Memory B cell (primary cell): ENCODE data around the gene CFAP46.

Experiments used
- ATAC-seq: fragments of 150-1000 bp; cut with Tn5 transposase; 2 replicates; pipeline ENCODE4 v1.10.0; 2021; ENCODE audit warnings: low read depth, mild to moderate bottlenecking, moderate library complexity
- DNase-seq, 2 donors: peaks; one replicate each; pipeline ENCODE4 v3.0.0; 2022; ENCODE audit warnings: low spot score in 2 of 2
- H3K27ac Mint-ChIP-seq: one replicate; pipeline ENCODE4 v1.8.0; 2022; ENCODE audit warnings: mild to moderate bottlenecking, moderate library complexity, mixed read lengths
- H3K27me3 Mint-ChIP-seq: one replicate; pipeline ENCODE4 v1.8.0; 2022; ENCODE audit warnings: mixed read lengths
- H3K36me3 Mint-ChIP-seq: one replicate; pipeline ENCODE4 v1.8.0; 2022; ENCODE audit warnings: mild to moderate bottlenecking, mixed read lengths
- H3K4me1 Mint-ChIP-seq: one replicate; pipeline ENCODE4 v1.8.0; 2022; ENCODE audit warnings: mixed read lengths
- H3K4me3 Mint-ChIP-seq: one replicate; pipeline ENCODE4 v1.8.0; 2022; ENCODE audit warnings: mild to moderate bottlenecking, moderate library complexity, mixed read lengths
- H3K9me3 Mint-ChIP-seq: one replicate; pipeline ENCODE4 v1.8.0; 2022; ENCODE audit warnings: mixed read lengths

Gene CFAP46

DNA sequence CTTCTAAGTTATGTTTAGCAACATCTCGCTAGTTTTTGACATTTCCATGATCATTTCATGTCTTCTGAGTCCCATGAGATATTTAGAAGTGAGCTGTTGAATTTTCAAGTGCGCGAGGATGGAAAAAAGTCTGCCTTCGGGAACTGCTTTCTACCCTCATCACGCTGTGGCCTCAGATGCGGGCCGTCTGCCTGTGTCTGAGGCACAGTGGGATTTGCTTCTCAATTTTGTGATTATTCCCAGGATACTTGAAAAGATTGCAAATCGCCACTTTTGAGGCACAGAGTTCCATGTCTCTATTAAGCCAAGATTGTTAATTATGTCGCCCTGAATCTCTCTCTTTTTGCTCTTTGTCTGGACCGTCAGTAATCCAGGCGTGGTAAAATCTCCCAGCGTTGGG is 125.7 kb downstream of the CFAP46 start:
- DNase-seq: no peak
- Mint-ChIP-seq H3K27ac (no peak overlapping the region), H3K36me3 (no peaks in the 10 kb centered on the region), H3K9me3 (peaks cover 3% of the 10 kb centered on the region), H3K4me1 (no peaks in the 10 kb centered on the region), H3K4me3 (no peak overlapping the region), H3K27me3 (peaks cover 4% of the 10 kb centered on the region)
- no peak for ATAC-seq

DNA sequence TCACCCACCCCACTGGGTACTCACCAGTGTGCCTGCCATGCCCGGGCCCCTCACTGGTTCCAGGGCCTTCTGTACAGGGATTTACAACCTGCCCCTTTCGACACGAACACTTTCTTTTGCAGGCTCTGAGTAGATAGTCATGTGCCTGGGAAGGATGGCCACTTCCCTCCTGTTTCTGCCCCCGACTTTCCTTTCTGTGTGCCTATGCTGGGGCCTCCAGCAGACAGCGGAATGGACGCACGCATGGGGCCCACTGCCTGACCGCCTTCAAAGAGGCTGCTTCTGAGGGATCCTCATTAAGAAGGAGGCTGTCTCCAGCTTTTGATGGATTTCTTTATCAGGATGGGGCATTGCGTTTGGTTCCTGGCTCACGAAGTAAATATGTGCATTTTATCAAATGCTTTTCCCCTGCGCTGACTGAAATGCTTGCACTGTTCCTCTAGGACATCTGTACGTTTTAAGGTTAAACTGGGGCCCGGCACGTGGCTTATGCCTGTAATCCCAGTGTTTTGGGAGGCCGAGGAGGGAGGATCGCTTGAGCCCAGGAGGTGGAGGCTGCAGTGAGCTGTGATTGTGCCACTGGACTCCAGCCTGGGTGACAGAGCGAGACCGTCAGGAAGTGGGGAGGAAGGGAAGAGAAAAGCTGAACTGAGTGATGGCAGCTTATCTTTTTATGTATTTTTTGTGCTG is 127.1 kb downstream of the CFAP46 start:
- no peak overlapping the region for H3K27ac Mint-ChIP-seq
- peaks cover 3% of the 10 kb centered on the region for H3K9me3 Mint-ChIP-seq
- no peaks in the 10 kb centered on the region for H3K4me1 Mint-ChIP-seq
- no peak overlapping the region for H3K4me3 Mint-ChIP-seq
- peaks cover 7% of the 10 kb centered on the region for H3K27me3 Mint-ChIP-seq
- no peaks in the 10 kb centered on the region for H3K36me3 Mint-ChIP-seq
- ATAC-seq (no peak), DNase-seq (no peak)

DNA sequence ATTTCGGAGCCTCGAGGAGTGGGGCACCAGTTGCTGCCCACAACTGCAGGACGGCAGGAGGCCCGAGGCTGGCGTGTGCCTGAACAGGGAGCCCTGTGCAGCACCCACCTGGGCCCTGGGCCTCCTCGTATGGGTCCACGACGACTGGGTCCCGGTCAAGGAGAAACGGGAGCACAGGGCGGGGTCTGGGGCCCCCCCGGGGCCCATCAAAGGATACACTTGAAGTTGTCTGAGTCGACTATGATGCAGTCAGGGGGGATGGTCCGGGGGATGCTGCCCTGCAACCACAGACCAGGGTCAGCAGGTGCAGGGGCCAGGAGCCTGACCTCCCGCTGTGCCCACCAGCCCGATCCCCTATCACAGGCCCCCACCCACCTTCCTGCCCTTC is 127.9 kb downstream of the CFAP46 start:
- Mint-ChIP-seq H3K36me3 (no peaks in the 10 kb centered on the region), H3K4me3 (no peak overlapping the region), H3K27me3 (peaks cover 12% of the 10 kb centered on the region), H3K9me3 (peaks cover 3% of the 10 kb centered on the region), H3K4me1 (no peaks in the 10 kb centered on the region), H3K27ac (no peak overlapping the region)
- DNase-seq (no peak), ATAC-seq (no peak)

DNA sequence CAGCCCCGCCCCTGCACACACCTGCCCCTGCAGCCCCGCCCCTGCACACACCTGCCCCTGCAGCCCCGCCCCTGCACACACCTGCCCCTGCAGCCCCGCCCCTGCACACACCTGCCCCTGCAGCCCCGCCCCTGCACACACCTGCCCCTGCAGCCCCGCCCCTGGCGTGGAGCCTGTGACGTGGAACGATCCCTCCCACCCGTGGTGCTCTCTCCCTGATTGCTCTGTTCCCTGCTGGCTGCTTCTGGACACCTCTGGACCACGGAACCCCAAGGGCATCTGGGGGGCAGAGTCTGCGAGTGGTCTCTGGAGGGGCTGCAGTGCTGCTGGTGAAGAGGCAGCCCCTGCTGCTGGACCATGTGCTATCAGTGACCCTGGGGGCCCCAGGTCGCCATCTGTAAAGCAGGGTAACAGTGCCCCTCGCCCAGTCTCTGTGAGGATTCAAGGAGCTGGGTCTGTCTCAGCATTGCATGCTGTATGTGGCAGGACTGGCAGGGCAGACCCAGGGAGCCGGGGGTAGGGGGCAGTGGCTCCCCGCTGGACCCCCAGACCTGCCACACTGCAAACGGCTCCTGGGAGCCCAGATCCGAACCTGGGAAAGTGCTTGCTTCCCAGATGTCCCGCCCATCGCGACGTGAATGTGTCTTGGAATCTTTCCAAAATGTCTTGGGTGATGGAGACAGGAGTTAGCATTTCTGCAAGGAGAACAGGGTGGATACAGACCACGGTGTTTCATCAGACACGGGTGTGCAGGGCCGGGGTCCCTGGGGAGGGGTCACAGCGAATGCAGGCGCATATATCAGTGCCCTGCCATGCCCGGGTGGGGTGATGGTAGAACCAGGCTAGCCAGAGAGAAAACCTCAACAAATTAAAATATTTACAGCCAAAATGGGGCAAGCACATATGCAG is 128.6 kb downstream of the CFAP46 start:
- peaks cover 12% of the 10 kb centered on the region for H3K27me3 Mint-ChIP-seq
- ATAC-seq: no peak
- H3K9me3 Mint-ChIP-seq: peaks cover 3% of the 10 kb centered on the region
- H3K4me3 Mint-ChIP-seq: no peak overlapping the region
- H3K36me3 Mint-ChIP-seq: no peaks in the 10 kb centered on the region
- no peak for DNase-seq
- H3K27ac Mint-ChIP-seq: no peak overlapping the region
- no peaks in the 10 kb centered on the region for H3K4me1 Mint-ChIP-seq

DNA sequence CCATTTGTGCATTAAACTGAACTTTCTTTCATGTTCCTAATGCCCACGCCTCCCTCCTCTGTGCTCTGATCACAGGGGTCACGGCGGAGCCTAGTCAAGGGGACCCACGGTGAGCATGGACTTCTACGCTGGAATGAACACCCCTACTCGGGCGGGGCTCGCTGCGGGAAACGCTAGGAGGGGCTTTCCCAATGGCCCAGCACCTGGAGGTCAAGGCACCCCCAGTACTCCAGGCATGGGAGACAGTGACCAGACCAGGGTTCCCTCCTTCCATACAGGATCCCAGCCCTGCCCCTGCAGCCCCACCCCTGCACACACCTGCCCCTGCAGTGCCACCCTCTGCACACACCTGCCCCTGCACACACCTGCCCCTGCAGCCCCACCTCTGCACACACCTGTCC is 129.4 kb downstream of the CFAP46 start:
- Mint-ChIP-seq H3K4me3 (no peak overlapping the region), H3K36me3 (no peaks in the 10 kb centered on the region), H3K9me3 (peaks cover 3% of the 10 kb centered on the region), H3K27ac (no peak overlapping the region), H3K27me3 (peaks cover 12% of the 10 kb centered on the region), H3K4me1 (no peaks in the 10 kb centered on the region)
- no peak for DNase-seq
- ATAC-seq: no peak

DNA sequence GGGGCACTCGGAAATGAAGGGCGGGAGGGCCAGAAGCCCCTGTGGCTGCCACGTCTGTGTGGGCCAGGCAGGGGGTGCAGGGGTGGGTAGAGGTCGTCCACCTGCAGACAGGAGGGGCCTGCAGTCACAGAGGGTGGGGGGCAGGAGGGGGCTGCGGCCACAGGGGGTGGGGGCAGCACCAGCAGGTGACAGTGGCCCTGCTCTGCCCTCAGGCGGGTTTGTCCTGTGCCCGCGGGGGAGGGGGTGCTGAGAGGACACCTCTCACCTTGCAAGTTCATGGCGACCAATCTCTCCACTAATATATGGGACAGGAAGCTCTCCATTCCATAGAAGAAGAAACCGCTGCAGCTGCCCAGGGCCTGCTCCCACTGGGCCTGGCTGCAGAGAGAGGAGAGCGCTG is 129.8 kb downstream of the CFAP46 start:
- DNase-seq: no peak
- peaks cover 3% of the 10 kb centered on the region for H3K9me3 Mint-ChIP-seq
- H3K4me1 Mint-ChIP-seq: no peaks in the 10 kb centered on the region
- peaks cover 12% of the 10 kb centered on the region for H3K27me3 Mint-ChIP-seq
- H3K36me3 Mint-ChIP-seq: no peaks in the 10 kb centered on the region
- H3K27ac Mint-ChIP-seq: no peak overlapping the region
- no peak overlapping the region for H3K4me3 Mint-ChIP-seq
- no peak for ATAC-seq

DNA sequence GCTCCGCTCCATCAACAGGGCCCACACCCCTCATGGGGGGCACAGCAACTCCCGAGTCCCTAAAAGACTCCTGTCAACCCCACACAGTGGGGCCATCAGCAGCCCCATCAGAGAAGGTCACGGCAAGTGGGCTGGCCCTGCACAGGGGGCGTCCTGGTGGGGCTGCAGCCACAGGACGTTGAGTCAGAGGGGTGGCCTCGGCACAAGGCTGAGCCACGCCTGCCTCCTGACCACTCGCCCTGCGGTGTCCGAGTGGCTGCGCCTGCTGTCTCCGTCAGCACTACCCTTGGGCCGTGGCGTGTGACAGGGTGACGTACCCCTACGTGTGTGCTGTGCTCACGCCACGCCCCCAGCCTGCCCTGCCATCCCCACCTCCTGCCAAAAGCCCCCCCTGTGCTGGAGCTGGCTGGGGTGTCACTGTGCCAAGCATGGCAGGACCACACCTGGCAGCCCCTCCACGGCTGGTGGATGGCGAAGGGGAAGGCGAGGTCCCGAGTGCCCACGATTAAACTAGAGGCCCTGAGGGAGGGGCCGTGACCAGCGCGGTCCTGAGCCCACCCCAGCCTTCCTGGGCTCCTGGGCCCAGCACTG is 130.4 kb downstream of the CFAP46 start:
- Mint-ChIP-seq H3K36me3 (no peaks in the 10 kb centered on the region), H3K4me1 (no peaks in the 10 kb centered on the region), H3K27ac (no peak overlapping the region), H3K4me3 (no peak overlapping the region), H3K27me3 (peaks cover 12% of the 10 kb centered on the region), H3K9me3 (peaks cover 3% of the 10 kb centered on the region)
- DNase-seq (no peak), ATAC-seq (no peak)

DNA sequence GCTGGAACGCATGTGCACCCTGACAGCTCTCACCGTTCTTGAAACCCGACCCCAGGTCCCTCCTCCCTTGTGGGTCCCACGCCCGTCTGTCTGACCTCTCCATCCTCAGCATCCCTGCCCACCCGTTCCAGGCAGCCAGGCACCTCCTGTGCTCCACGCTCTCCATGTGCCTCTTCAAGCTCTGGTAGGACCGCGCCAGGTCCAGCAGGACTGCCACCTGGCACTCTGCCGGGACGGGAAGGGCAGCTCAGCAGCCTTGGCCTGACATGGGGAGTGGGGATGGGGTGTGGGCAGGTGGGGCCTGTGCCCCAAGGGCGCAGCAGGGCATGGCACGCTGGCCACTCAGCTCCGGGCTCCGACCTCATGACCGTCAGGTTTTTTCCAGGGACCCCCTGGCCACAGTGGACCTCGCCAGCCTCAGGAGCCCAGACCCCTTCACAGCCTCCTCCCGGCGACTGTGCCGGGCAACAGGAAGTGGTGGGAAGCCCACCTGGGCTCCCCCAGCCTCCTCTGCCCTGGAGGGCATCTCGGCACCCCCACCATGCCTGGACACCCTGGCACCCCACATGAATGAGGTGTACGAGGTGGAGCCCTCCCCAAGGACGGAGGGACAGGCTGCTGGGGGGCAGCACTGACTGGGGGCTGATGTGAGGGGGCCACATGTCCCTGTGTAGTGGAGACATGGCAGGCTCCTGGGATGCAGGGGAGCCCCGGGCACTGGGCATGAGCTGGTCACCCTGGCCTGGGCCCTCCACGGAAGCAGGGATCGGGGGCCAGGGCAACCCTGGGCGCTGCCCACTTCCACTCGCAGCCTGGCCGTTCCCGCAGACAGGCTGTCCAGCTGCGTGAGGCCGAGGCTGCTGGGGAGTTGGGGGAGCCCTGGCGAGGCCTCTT is 131.3 kb downstream of the CFAP46 start:
- H3K4me1 Mint-ChIP-seq: no peaks in the 10 kb centered on the region
- DNase-seq (no peak), ATAC-seq (no peak)
- no peak overlapping the region for H3K27ac Mint-ChIP-seq
- no peak overlapping the region for H3K4me3 Mint-ChIP-seq
- no peaks in the 10 kb centered on the region for H3K36me3 Mint-ChIP-seq
- H3K9me3 Mint-ChIP-seq: peaks cover 3% of the 10 kb centered on the region
- peaks cover 11% of the 10 kb centered on the region for H3K27me3 Mint-ChIP-seq

DNA sequence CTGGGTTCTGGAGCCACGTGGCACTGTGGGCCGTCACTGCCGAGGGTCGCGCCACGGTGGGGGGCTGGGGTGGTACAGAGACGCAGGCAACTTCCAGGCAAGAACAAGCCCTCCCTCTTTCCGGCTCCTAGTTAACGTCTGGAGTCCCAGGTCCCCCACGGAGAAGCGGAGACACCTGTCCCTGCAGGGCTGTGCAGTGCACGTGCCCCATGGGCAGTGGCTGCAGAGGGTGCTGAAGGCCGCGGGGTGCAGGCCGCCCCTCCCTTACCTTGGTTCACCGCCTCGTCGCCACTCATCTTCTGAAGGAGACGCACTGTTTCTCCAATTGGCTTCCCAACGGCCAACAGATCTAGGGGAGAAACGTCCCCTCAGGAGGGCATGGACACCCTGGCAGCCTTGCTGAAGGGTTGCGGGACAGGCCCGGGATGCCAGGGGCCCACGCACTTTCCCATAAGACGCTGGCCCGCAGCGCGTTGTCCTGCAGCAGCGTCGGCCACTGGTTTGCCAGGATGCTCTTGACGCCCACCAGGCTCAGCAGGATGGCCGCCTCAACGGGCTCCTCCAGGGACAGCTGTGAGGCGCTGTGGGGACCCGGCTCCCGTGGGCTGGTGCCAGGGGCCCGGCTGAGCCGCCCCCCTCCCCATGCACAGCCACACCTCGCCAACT is 132.1 kb downstream of the CFAP46 start:
- ATAC-seq: no peak
- Mint-ChIP-seq H3K27me3 (peaks cover 7% of the 10 kb centered on the region), H3K4me1 (no peaks in the 10 kb centered on the region), H3K27ac (no peak overlapping the region), H3K9me3 (peaks cover 1% of the 10 kb centered on the region), H3K36me3 (no peaks in the 10 kb centered on the region), H3K4me3 (no peak overlapping the region)
- no peak for DNase-seq

DNA sequence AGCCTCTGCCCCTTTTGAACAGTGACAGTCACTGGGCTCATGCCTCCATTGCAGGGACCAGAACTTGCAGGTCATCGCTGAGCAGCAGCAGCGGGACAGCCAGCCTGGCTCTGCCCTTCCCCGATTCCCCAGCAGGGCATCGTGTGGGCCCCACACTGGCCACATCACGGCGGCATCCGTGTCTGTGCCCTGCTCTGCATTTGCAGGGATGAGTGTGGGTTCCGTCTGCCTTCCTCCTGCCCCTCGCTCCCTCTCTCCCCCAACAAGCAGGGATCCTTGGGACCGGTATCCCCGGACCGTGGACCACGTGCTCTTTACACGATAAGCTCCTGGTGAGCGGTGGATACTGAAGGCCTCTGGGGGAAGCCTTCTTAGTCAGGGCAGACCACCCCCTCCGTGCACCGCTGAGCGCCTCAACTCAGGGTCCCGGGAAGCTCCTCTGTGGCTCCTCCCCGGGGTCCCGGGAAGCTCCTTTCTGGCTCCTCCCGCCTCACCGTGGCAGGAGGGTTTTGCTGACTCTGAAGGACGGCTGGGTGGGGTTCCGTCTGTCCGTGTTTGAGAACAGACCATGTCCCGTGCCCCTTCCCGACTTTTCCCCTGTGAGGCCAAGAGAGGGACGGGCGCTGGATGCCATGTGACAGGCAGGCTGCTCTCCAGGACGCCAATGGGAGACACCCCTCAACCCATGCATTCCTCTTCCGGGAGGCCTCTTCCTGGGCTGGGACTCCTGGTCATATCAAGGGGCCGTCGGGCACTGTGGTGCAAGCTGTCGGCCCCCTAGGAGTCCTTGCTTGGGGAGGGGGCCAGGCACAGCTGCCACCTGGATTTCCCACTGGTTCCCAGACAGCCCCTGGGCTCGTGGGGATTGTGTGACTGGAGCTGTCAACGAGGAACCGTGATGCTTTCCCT is 132.9 kb downstream of the CFAP46 start:
- no peaks in the 10 kb centered on the region for H3K4me1 Mint-ChIP-seq
- H3K36me3 Mint-ChIP-seq: no peaks in the 10 kb centered on the region
- H3K4me3 Mint-ChIP-seq: no peak overlapping the region
- DNase-seq: no peak
- H3K9me3 Mint-ChIP-seq: peaks cover 1% of the 10 kb centered on the region
- ATAC-seq: no peak
- peaks cover 7% of the 10 kb centered on the region for H3K27me3 Mint-ChIP-seq
- H3K27ac Mint-ChIP-seq: no peak overlapping the region

DNA sequence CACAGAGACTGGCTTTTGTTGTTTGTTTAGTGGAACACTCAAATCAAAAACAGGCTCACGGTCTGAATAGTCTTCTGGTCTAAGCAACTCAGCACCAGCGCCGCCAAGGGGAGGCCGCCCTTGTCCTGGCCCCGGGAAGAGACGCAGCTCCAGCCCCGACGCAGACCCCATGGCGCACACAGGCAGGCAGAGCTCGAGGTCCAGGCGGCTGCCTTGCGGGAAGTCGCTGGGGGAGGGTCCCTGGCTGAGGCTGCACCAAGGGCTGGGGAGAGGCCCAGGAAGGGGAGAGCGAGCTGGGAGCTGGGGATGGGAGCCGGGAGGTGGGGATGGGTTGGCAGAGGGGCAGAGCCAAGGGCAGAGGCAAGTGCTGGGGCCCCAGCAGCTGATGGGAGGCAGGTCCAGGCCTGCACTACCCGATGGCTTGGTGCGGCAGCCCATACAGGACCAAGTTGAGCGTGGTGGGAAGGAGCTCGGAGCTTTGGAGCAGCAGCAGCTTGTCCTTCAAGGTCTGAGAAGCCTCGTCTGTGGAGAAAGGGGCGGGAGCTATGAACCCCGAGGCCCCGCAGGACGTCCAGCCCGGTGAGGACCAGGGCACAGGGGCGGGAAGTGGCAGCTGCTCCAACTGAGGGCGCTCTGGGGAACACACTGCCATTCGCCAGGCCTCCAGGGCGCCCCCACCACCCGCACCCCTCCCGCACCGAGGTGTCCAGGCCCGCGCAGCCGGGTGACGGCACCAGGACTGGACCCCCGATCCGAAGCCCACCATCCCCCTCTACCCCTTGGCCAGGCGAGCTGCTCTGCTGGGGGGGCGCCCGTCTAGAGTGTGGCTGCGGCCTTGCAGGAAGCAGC is 133.8 kb downstream of the CFAP46 start:
- Mint-ChIP-seq H3K4me1 (no peaks in the 10 kb centered on the region), H3K9me3 (peaks cover under 1% of the 10 kb centered on the region), H3K36me3 (no peaks in the 10 kb centered on the region), H3K27me3 (peaks cover 9% of the 10 kb centered on the region), H3K27ac (no peak overlapping the region), H3K4me3 (no peak overlapping the region)
- ATAC-seq: no peak
- no peak for DNase-seq

DNA sequence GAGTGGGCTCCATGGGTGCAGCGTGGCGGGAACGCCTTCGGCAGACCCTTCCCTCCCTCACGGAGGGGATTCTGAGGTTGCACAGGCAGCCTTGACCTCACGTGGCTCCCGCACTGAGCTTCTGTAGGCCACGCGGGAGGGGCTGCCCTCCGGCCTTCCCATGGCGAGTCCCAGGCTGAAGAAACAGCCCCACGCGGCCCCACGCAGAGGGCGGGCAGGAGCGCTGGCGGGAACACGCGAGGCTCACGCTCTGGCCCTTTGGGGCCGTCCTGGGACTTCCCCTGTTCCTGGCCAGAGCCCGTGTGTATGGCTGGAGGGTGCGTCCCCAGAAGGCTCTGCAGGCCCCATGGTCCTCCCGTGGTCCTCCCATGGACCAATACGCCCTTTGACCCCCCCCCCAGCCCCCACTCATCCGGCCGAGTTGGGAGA is 134.7 kb downstream of the CFAP46 start:
- Mint-ChIP-seq H3K27me3 (peaks cover 12% of the 10 kb centered on the region), H3K9me3 (no peaks in the 10 kb centered on the region), H3K36me3 (no peaks in the 10 kb centered on the region), H3K27ac (no peak overlapping the region), H3K4me1 (no peaks in the 10 kb centered on the region), H3K4me3 (no peak overlapping the region)
- ATAC-seq (no peak), DNase-seq (no peak)
